Endothelial cell (in vitro differentiated cells): ENCODE results near the gene SLC19A1. TPM values are rescaled to one million over a fixed set of nuclear protein-coding genes. Genes with fewer than 3 reads are reported as not detected.
A peak's percentile ranks its signal among the peaks of the same experiment; 100 is the strongest.

Experiments used
- DNase-seq: peaks from one replicate; pipeline ENCODE4 v3.0.0; 2021; ENCODE audit warnings: low spot score
- H3K27ac Mint-ChIP-seq: one replicate; pipeline ENCODE4 v1.8.0; 2021; ENCODE audit warnings: mixed read lengths, inconsistent platforms; ENCODE audit not compliant: unreplicated experiment
- H3K27me3 Mint-ChIP-seq: one replicate; pipeline ENCODE4 v1.8.0; 2021; ENCODE audit warnings: mild to moderate bottlenecking, moderate library complexity, mixed read lengths, inconsistent platforms; ENCODE audit not compliant: unreplicated experiment
- H3K36me3 Mint-ChIP-seq: one replicate; pipeline ENCODE4 v1.8.0; 2021; ENCODE audit warnings: mild to moderate bottlenecking, low read depth, mixed read lengths, inconsistent platforms; ENCODE audit not compliant: unreplicated experiment
- H3K4me1 Mint-ChIP-seq: one replicate; pipeline ENCODE4 v1.8.0; 2021; ENCODE audit warnings: mild to moderate bottlenecking, mixed read lengths, inconsistent platforms; ENCODE audit not compliant: unreplicated experiment
- H3K4me3 Mint-ChIP-seq: one replicate; pipeline ENCODE4 v1.8.0; 2021; ENCODE audit warnings: mild to moderate bottlenecking, mixed read lengths, inconsistent platforms; ENCODE audit not compliant: unreplicated experiment
- H3K9me3 Mint-ChIP-seq: one replicate; pipeline ENCODE4 v1.8.0; 2021; ENCODE audit warnings: mixed read lengths, inconsistent platforms; ENCODE audit not compliant: unreplicated experiment
- total RNA-seq: library from RNA; stranded (reverse); fragmentation: NEBNext Ultra II Directional; extraction: Animal tissue kit (Norgen Biotek cat#: 25700); gene quantifications from one replicate; pipeline ENCODE4 v1.2.1, GENCODE V29; 2021; ENCODE audit not compliant: unreplicated experiment
- TF ChIP-seq, protein P1 (sequence below): fragments of 200-600 bp; sonication (generic); IDR thresholded peaks from one replicate; pipeline ENCODE4 v1.5.0; 2021; ENCODE audit warnings: antibody characterized with exemption; ENCODE audit not compliant: unreplicated experiment

The SLC19A1 gene
- total RNA-seq, 1 donor from 2014 or later: 27.1 TPM

- H3K27me3 Mint-ChIP-seq: peaks cover 4% of the 10 kb centered on the region
- H3K4me1 Mint-ChIP-seq: peaks cover 3% of the 10 kb centered on the region
- peaks cover 55% of the 10 kb centered on the region for H3K36me3 Mint-ChIP-seq
- TF ChIP-seq, protein P1, sequence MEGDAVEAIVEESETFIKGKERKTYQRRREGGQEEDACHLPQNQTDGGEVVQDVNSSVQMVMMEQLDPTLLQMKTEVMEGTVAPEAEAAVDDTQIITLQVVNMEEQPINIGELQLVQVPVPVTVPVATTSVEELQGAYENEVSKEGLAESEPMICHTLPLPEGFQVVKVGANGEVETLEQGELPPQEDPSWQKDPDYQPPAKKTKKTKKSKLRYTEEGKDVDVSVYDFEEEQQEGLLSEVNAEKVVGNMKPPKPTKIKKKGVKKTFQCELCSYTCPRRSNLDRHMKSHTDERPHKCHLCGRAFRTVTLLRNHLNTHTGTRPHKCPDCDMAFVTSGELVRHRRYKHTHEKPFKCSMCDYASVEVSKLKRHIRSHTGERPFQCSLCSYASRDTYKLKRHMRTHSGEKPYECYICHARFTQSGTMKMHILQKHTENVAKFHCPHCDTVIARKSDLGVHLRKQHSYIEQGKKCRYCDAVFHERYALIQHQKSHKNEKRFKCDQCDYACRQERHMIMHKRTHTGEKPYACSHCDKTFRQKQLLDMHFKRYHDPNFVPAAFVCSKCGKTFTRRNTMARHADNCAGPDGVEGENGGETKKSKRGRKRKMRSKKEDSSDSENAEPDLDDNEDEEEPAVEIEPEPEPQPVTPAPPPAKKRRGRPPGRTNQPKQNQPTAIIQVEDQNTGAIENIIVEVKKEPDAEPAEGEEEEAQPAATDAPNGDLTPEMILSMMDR: no peak
- peaks cover 23% of the 10 kb centered on the region for H3K9me3 Mint-ChIP-seq
- H3K27ac Mint-ChIP-seq: no peak overlapping the region
- no peak for DNase-seq
- H3K4me3 Mint-ChIP-seq: peak overlapping the region; percentile 40
Measured at GRCh38 chr21:45519182-45519581, 23.1 kb downstream of the SLC19A1 start.

- H3K9me3 Mint-ChIP-seq: peaks cover 23% of the 10 kb centered on the region
- no peak for DNase-seq
- H3K27ac Mint-ChIP-seq: peak overlapping the region; percentile 33
- peaks cover 55% of the 10 kb centered on the region for H3K36me3 Mint-ChIP-seq
- H3K4me3 Mint-ChIP-seq: no peak overlapping the region
- TF ChIP-seq, protein P1: no peak
- H3K4me1 Mint-ChIP-seq: peaks cover 3% of the 10 kb centered on the region
- H3K27me3 Mint-ChIP-seq: peaks cover 5% of the 10 kb centered on the region
Measured at GRCh38 chr21:45518742-45519141, 23.5 kb downstream of the SLC19A1 start.

- TF ChIP-seq, protein P1: no peak
- Mint-ChIP-seq H3K9me3 (peaks cover 23% of the 10 kb centered on the region), H3K4me3 (peak overlapping the region; percentile 59), H3K27ac (no peak overlapping the region), H3K4me1 (peaks cover 3% of the 10 kb centered on the region), H3K27me3 (peaks cover 6% of the 10 kb centered on the region), H3K36me3 (peaks cover 46% of the 10 kb centered on the region)
- no peak for DNase-seq
Measured at GRCh38 chr21:45517249-45518065, 24.8 kb downstream of the SLC19A1 start.

DNA sequence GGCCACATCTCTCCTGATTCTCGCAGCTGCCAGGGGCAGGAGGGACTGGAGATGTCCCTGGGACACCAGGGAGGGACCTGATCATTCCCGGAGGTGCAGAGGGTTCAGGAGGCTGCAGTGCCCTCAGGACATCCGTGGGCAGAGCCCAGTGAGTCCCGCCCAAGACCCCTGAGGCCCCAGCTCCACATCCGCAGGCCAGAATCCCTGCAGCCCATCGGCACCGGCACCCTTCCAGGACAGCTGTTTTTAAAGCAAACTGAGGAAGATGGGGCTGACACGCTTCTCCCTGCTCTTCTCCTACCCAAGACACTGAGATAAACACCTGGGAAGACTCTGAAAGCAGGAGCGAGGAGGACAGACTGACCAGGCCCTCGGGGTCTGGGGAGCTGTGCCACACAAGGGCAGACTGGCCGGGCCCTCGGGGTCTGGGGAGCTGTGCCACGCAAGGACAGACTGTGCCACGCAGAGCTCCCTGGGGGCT is 25.5 kb downstream of the SLC19A1 start:
- Mint-ChIP-seq H3K4me1 (peaks cover 3% of the 10 kb centered on the region), H3K27me3 (peaks cover 6% of the 10 kb centered on the region), H3K9me3 (peaks cover 23% of the 10 kb centered on the region), H3K4me3 (no peak overlapping the region), H3K36me3 (peaks cover 39% of the 10 kb centered on the region), H3K27ac (no peak overlapping the region)
- DNase-seq: no peak
- TF ChIP-seq, protein P1: no peak

DNA sequence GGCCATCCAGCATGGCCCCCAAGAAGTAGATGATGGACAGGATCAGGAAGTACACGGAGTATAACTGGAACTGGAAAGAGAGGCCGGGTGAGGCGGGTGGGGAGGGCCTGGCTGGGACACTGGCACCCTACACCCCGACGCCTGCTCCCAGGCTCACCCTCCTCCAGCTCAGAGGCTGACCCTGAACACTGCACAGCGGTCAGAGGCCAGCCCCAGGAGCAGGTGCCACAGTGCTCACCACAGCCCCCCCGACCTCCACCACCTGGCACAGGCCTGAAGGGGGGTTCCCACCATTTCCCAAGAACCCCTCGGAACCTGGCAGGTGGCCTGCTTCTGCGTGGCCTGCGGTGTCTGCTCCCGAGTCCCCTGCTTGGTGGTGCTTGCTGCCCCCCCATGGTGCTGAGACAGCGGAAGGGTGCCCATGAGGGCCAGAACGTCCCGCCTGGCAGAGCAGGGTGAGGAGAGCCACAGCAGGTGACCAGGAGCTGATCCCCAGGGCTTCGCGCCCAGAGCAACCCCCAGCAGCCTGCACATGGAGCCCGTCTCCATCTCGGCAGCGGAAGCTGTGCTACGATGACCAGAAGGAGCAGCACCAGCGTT is 26.1 kb downstream of the SLC19A1 start:
- H3K4me1 Mint-ChIP-seq: peaks cover 3% of the 10 kb centered on the region
- TF ChIP-seq, protein P1: no peak
- DNase-seq: no peak
- H3K4me3 Mint-ChIP-seq: no peak overlapping the region
- H3K27me3 Mint-ChIP-seq: peaks cover 6% of the 10 kb centered on the region
- H3K27ac Mint-ChIP-seq: no peak overlapping the region
- peaks cover 20% of the 10 kb centered on the region for H3K9me3 Mint-ChIP-seq
- H3K36me3 Mint-ChIP-seq: peaks cover 33% of the 10 kb centered on the region
